ENCODE measurements around the gene DEPDC1B.
"Not testable (repeated sequence)": the region's sequence is repeated elsewhere in the genome, so short reads cannot be mapped to it uniquely, and the experiment has no call there.

The DEPDC1B gene

GRCh38 chr5:60699609-60700415 lies at the start of gene DEPDC1B:
TSS of gene DEPDC1B (minus strand) at chr5:60700166. CDS start at chr5:60700093, 73 bp downstream.
- peak; percentile 35 to 74 for DNase-seq (ENCODE audit: extremely low read depth in 1 of 2, low read depth in 1 of 2)

GRCh38 chr5:60744682-60745081 lies 44.7 kb upstream of the DEPDC1B start:
- DNase-seq (ENCODE audit: extremely low read depth in 1 of 2, low read depth in 1 of 2): no peak

- DNase-seq (ENCODE audit: extremely low read depth in 1 of 2, low read depth in 1 of 2): no peak
Observed at GRCh38 chr5:60743511-60744314, 43.7 kb upstream of the DEPDC1B start.

GRCh38 chr5:60740322-60740721 lies 40.4 kb upstream of the DEPDC1B start:
- no peak for DNase-seq (ENCODE audit: extremely low read depth in 1 of 2, low read depth in 1 of 2)

- no peak for DNase-seq (ENCODE audit: extremely low read depth in 1 of 2, low read depth in 1 of 2)
Observed at GRCh38 chr5:60738933-60739332, 39.0 kb upstream of the DEPDC1B start.

- DNase-seq (ENCODE audit: extremely low read depth in 1 of 2, low read depth in 1 of 2): no peak
Observed at GRCh38 chr5:60738461-60738860, 38.5 kb upstream of the DEPDC1B start.

GRCh38 chr5:60730858-60731257 lies 30.9 kb upstream of the DEPDC1B start:
- DNase-seq (ENCODE audit: extremely low read depth in 1 of 2, low read depth in 1 of 2): not testable (repeated sequence)

GRCh38 chr5:60727033-60727679 lies 27.2 kb upstream of the DEPDC1B start:
- no peak for DNase-seq (ENCODE audit: extremely low read depth in 1 of 2, low read depth in 1 of 2)

- no peak for DNase-seq (ENCODE audit: extremely low read depth in 1 of 2, low read depth in 1 of 2)
Observed at GRCh38 chr5:60724126-60724525, 24.2 kb upstream of the DEPDC1B start.

- no peak for DNase-seq (ENCODE audit: extremely low read depth in 1 of 2, low read depth in 1 of 2)
Observed at GRCh38 chr5:60722416-60722815, 22.4 kb upstream of the DEPDC1B start.

- no peak for DNase-seq (ENCODE audit: extremely low read depth in 1 of 2, low read depth in 1 of 2)
Observed at GRCh38 chr5:60719329-60719728, 19.4 kb upstream of the DEPDC1B start.

- DNase-seq (ENCODE audit: extremely low read depth in 1 of 2, low read depth in 1 of 2): no peak
Observed at GRCh38 chr5:60718166-60718892, 18.4 kb upstream of the DEPDC1B start.

GRCh38 chr5:60715201-60715928 lies 15.4 kb upstream of the DEPDC1B start:
- DNase-seq (ENCODE audit: extremely low read depth in 1 of 2, low read depth in 1 of 2): not testable (repeated sequence)

- no peak for DNase-seq (ENCODE audit: extremely low read depth in 1 of 2, low read depth in 1 of 2)
Observed at GRCh38 chr5:60712950-60713349, 13.0 kb upstream of the DEPDC1B start.

- DNase-seq (ENCODE audit: extremely low read depth in 1 of 2, low read depth in 1 of 2): not testable (repeated sequence)
Observed at GRCh38 chr5:60711892-60712291, 11.9 kb upstream of the DEPDC1B start.

- DNase-seq (ENCODE audit: extremely low read depth in 1 of 2, low read depth in 1 of 2): no peak
Observed at GRCh38 chr5:60710362-60710761, 10.4 kb upstream of the DEPDC1B start.

- no peak for DNase-seq (ENCODE audit: extremely low read depth in 1 of 2, low read depth in 1 of 2)
Observed at GRCh38 chr5:60705144-60705543, 5.2 kb upstream of the DEPDC1B start.

- DNase-seq (ENCODE audit: extremely low read depth in 1 of 2, low read depth in 1 of 2): no peak
Observed at GRCh38 chr5:60703944-60704343, 4.0 kb upstream of the DEPDC1B start.

GRCh38 chr5:60701321-60701968 lies 1.5 kb upstream of the DEPDC1B start:
- DNase-seq (ENCODE audit: extremely low read depth in 1 of 2, low read depth in 1 of 2): no peak

- DNase-seq (ENCODE audit: extremely low read depth in 1 of 2, low read depth in 1 of 2): no peak
Observed at GRCh38 chr5:60700416-60700757, 421 bp upstream of the DEPDC1B start.
